Left ventricle myocardium inferior (tissue), 1 donor: ENCODE results near the gene PREB. TPM values are rescaled to one million over a fixed set of nuclear protein-coding genes. Genes with fewer than 3 reads are reported as not detected.

ENCODE experiments used
- DNase-seq: peaks from one replicate; pipeline ENCODE4 v3.0.0-alpha.2; 2020
- H3K27ac ChIP-seq: fragments of 200-600 bp; replicated peaks from 2 replicates; pipeline ENCODE4 v1.8.0; 2021
- H3K27me3 ChIP-seq: fragments of 200-600 bp; 2 replicates; pipeline ENCODE4 v1.8.0; 2021; ENCODE audit warnings: low read depth
- H3K36me3 ChIP-seq: fragments of 200-600 bp; 2 replicates; pipeline ENCODE4 v1.8.0; 2021
- H3K4me1 ChIP-seq: fragments of 200-600 bp; 2 replicates; pipeline ENCODE4 v1.8.0; 2021
- H3K4me3 ChIP-seq: fragments of 200-600 bp; 2 replicates; pipeline ENCODE4 v1.8.0; 2021; ENCODE audit warnings: mild to moderate bottlenecking, moderate library complexity
- H3K9me3 ChIP-seq: fragments of 200-600 bp; replicated peaks from 2 replicates; pipeline ENCODE4 v1.8.0; 2021
- intact Hi-C: fragments of 100-400 bp; cut with micrococcal nuclease; formaldehyde crosslinking; loops from one replicate; pipeline ENCODE4 v1.11.0; 2022
- total RNA-seq: library from RNA; stranded (reverse); fragmentation: NEBNext Ultra II Directional; extraction: Animal tissue kit (Norgen Biotek cat#: 25700); gene quantifications from one replicate; pipeline ENCODE4 v1.2.1, GENCODE V29; 2021
- TF ChIP-seq, protein P1 (sequence below): fragments of 200-600 bp; IDR thresholded peaks from 2 replicates; pipeline ENCODE4 v1.8.0; 2021; ENCODE audit warnings: antibody characterized with exemption, mild to moderate bottlenecking, borderline replicate concordance
- donor health status: DM: no; HTN: yes; CAD: no; lungs with severe emphysema.

PREB gene
- total RNA-seq, 1 donor from 2014 or later: 54.6 TPM

DNA sequence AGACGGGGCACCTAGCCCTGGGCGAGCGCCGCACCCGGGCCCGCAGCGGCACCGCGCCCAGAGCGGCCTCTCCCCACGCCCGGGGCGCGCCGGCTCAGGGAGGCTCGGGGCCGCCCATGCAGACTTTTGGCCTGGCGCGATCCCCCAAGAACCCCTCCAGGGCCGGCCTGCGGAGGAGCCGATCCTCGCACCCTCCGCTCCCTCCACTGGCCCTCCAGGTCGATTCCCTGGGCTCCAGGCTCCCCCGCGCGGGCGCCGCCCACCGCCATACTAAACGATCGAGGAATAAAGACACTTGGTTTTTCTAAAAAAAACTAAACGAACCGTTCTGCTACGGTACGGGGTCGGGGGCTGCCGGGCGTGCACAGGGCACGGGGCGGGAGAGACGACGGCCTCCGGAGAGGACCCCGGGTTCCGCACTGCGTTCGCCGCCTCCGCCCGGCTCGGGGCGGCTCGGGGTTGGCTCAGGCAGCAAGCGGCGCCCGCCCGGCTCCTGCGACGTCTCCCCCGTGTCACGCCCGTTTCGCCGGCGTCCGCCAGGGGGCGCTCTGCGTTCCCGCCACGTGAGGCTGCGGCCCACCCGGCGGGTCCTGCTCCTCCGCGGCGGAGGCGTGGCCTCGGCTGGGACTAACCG, 48.2 kb downstream of the PREB start:
- DNase-seq: peak; percentile 96
- H3K36me3 ChIP-seq: no peaks in the 10 kb centered on the region
- intact Hi-C loops: loop anchor here (10.0 kb wide), 1 partner anchor 121 kb away; no protein-coding TSS in a partner anchor
- H3K27me3 ChIP-seq: no peaks in the 10 kb centered on the region
- no peaks in the 10 kb centered on the region for H3K9me3 ChIP-seq
- peak overlapping the region; percentile 84 for H3K4me3 ChIP-seq
- H3K27ac ChIP-seq: peak overlapping the region; percentile 97
- TF ChIP-seq, protein P1, sequence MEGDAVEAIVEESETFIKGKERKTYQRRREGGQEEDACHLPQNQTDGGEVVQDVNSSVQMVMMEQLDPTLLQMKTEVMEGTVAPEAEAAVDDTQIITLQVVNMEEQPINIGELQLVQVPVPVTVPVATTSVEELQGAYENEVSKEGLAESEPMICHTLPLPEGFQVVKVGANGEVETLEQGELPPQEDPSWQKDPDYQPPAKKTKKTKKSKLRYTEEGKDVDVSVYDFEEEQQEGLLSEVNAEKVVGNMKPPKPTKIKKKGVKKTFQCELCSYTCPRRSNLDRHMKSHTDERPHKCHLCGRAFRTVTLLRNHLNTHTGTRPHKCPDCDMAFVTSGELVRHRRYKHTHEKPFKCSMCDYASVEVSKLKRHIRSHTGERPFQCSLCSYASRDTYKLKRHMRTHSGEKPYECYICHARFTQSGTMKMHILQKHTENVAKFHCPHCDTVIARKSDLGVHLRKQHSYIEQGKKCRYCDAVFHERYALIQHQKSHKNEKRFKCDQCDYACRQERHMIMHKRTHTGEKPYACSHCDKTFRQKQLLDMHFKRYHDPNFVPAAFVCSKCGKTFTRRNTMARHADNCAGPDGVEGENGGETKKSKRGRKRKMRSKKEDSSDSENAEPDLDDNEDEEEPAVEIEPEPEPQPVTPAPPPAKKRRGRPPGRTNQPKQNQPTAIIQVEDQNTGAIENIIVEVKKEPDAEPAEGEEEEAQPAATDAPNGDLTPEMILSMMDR: peak; percentile 87
- H3K4me1 ChIP-seq: peaks cover 50% of the 10 kb centered on the region

DNA sequence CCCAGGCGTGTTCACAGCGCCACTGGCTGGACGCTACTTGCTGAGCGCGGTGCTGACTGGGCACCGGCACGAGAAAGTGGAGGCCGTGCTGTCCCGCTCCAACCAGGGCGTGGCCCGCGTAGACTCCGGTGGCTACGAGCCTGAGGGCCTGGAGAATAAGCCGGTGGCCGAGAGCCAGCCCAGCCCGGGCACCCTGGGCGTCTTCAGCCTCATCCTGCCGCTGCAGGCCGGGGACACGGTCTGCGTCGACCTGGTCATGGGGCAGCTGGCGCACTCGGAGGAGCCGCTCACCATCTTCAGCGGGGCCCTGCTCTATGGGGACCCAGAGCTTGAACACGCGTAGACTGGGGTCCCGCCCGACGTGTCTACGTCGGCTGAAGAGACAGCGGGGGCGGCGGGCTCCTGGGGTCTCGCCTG, 48.8 kb downstream of the PREB start:
- peaks cover 55% of the 10 kb centered on the region for H3K4me1 ChIP-seq
- peak; percentile 82 for DNase-seq
- H3K4me3 ChIP-seq: peak overlapping the region; percentile 84
- peak overlapping the region; percentile 97 for H3K27ac ChIP-seq
- H3K36me3 ChIP-seq: no peaks in the 10 kb centered on the region
- H3K9me3 ChIP-seq: no peaks in the 10 kb centered on the region
- TF ChIP-seq, protein P1: peak; percentile 61
- intact Hi-C loops: loop anchor here (10.0 kb wide), 1 partner anchor 121 kb away; no protein-coding TSS in a partner anchor
- no peaks in the 10 kb centered on the region for H3K27me3 ChIP-seq

DNA sequence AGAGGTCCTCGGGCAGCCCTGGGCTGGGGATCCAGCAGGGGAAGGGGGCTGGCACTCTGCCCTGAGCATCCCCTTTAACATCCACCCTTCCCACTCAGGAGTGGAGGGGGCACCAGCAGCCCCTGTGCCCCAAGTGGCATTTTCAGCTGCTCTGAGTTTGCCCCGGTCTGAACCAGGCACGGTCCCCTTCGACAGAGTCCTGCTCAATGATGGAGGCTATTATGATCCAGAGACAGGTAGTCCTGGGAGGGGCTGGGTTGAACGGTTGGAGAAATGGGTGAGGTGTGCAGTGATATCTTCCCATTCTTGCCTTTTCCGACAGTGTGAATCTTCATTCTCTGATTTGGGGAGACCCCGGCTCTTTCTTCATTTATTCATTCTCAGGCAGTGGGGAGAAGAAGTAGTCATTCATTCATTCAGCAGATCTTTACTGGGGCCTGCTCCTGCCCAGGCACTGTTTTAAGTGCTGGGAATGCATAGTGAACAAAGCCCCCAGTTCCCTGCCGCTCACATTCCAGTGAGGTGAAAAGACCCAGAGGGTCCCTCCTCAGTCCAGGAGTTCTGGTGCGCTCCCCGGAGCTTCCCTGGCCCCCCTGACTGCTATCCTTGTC, 49.3 kb downstream of the PREB start:
- no peaks in the 10 kb centered on the region for H3K36me3 ChIP-seq
- peak overlapping the region; percentile 84 for H3K4me3 ChIP-seq
- no peaks in the 10 kb centered on the region for H3K27me3 ChIP-seq
- TF ChIP-seq, protein P1: no peak
- peaks cover 61% of the 10 kb centered on the region for H3K4me1 ChIP-seq
- intact Hi-C loops: loop anchor here (10.0 kb wide), 1 partner anchor 120 kb away; no protein-coding TSS in a partner anchor
- peak overlapping the region; percentile 97 for H3K27ac ChIP-seq
- no peaks in the 10 kb centered on the region for H3K9me3 ChIP-seq
- no peak for DNase-seq

GRCh38 chr2:27084297-27085061, 50.0 kb downstream of the PREB start:
- no peak for DNase-seq
- H3K4me1 ChIP-seq: peaks cover 64% of the 10 kb centered on the region

More at GRCh38 chr2:27084297-27085061, 50.0 kb downstream of the PREB start:
- no peaks in the 10 kb centered on the region for H3K36me3 ChIP-seq
- peak overlapping the region; percentile 97 for H3K27ac ChIP-seq
- H3K4me3 ChIP-seq: no peak overlapping the region
- no peaks in the 10 kb centered on the region for H3K9me3 ChIP-seq
- intact Hi-C loops: loop anchor here (10.0 kb wide), 1 partner anchor 120 kb away; no protein-coding TSS in a partner anchor
- TF ChIP-seq, protein P1: no peak
- H3K27me3 ChIP-seq: no peaks in the 10 kb centered on the region
